Fibroblast of lung (primary cell): Measurements from ENCODE around the gene CDKN2B.

Source experiments
- CTCF ChIP-seq, 2 donors: IDR thresholded peaks in 1 of 2; conservative IDR thresholded peaks in 1 of 2; 1 replicate in 1 of 2; 2 replicates in 1 of 2; pipeline ENCODE4 v1.5.1; 2011 to 2012; ENCODE audit warnings: low read length in 2 of 2, control low read depth in 1 of 2, inconsistent platforms in 1 of 2, low read depth in 1 of 2, mild to moderate bottlenecking in 1 of 2
- EZH2 ChIP-seq: IDR thresholded peaks from 2 replicates; pipeline ENCODE4 v1.5.1; 2012; ENCODE audit warnings: low read length, control low read depth, mild to moderate bottlenecking; ENCODE audit errors: missing control alignments

GRCh38 chr9:21989440-21990189 is 19.5 kb downstream of the CDKN2B start:
- TF ChIP-seq CTCF (conservative IDR thresholded peaks at IDR 0.05 in 1 of 2, IDR thresholded peaks at IDR 0.05 in 1 of 2; ENCODE audit: low read depth in 1 of 2, low read length in 2 of 2) (no peak), EZH2 (no peak)
